Measurements from ENCODE around the gene TEAD3. TPM values are rescaled to one million over a fixed set of nuclear protein-coding genes. Genes with fewer than 3 reads are reported as not detected.

TEAD3 gene
- total RNA-seq, 1 donor from 2014 or later, result 57.1 TPM

GRCh38 chr6:35429463-35429862 is 67.4 kb downstream of the TEAD3 start:
- DNase-seq (ENCODE audit: low spot score), result no peak
- Mint-ChIP-seq H3K4me1 (ENCODE audit: low read depth) (peaks cover 52% of the 10 kb centered on the region), H3K9me3 (ENCODE audit: low read depth) (peaks cover 7% of the 10 kb centered on the region), H3K27ac (ENCODE audit: unreplicated experiment) (peak overlapping the region; percentile 68), H3K4me3 (ENCODE audit: unreplicated experiment) (no peak overlapping the region), H3K36me3 (ENCODE audit: low read depth) (peaks cover 4% of the 10 kb centered on the region), H3K27me3 (ENCODE audit: low read depth) (no peaks in the 10 kb centered on the region)
- no peak for TF ChIP-seq CTCF (IDR thresholded peaks at IDR 0.05)

DNA sequence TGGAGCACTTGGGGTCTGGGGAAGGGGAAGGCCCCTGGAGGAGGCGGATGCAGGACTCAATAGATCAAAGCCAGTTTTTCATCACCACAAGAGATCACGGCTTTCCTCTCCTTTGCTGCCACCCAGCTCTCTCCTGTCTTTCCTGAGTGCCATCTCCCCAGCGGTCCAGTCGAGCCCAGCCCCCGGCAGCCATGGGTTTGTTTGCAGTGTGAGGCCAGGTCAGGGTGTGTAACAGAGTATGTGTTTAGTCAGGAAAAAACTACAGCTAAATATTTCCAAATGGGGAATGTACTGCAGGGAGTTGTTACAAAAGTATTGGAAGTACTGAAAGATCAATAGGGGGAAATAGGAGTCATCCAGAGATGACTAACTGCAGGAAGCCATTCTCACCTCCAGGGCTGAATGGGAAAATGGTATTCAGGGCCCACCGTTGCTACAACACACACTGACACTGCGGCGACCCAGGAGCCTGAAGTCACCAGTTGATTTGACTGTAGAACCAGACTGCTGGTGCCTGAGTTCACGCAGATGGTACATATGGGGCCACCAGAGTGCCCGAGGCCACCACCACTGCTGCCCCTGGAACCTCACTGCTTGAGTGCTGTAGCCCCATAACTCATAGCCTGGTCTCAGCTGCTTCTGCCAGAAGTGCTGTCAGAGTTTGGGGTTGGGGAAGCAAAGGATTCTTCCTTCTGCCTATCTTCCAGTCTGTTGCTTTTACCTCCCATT is 68.3 kb downstream of the TEAD3 start:
- H3K4me1 Mint-ChIP-seq (ENCODE audit: low read depth), result peaks cover 52% of the 10 kb centered on the region
- peaks cover 7% of the 10 kb centered on the region for H3K9me3 Mint-ChIP-seq (ENCODE audit: low read depth)
- peak; percentile 20 for TF ChIP-seq CTCF (IDR thresholded peaks at IDR 0.05)
- peak overlapping the region; percentile 95 for H3K27ac Mint-ChIP-seq (ENCODE audit: unreplicated experiment)
- no peaks in the 10 kb centered on the region for H3K27me3 Mint-ChIP-seq (ENCODE audit: low read depth)
- no peak for DNase-seq (ENCODE audit: low spot score)
- H3K4me3 Mint-ChIP-seq (ENCODE audit: unreplicated experiment), result peak overlapping the region; percentile 58
- H3K36me3 Mint-ChIP-seq (ENCODE audit: low read depth), result peaks cover 4% of the 10 kb centered on the region

- Mint-ChIP-seq H3K4me3 (ENCODE audit: unreplicated experiment) (peak overlapping the region; percentile 58), H3K4me1 (ENCODE audit: low read depth) (peaks cover 52% of the 10 kb centered on the region)
Observed at GRCh38 chr6:35427851-35428321, 69.0 kb downstream of the TEAD3 start.

GRCh38 chr6:35427435-35427834 is 69.4 kb downstream of the TEAD3 start:
- peak overlapping the region; percentile 95 for H3K27ac Mint-ChIP-seq (ENCODE audit: unreplicated experiment)
- peaks cover 52% of the 10 kb centered on the region for H3K4me1 Mint-ChIP-seq (ENCODE audit: low read depth)
- H3K36me3 Mint-ChIP-seq (ENCODE audit: low read depth), result peaks cover 6% of the 10 kb centered on the region
- no peak overlapping the region for H3K4me3 Mint-ChIP-seq (ENCODE audit: unreplicated experiment)
- peaks cover 7% of the 10 kb centered on the region for H3K9me3 Mint-ChIP-seq (ENCODE audit: low read depth)
- no peak for DNase-seq (ENCODE audit: low spot score)
- no peak for TF ChIP-seq CTCF (IDR thresholded peaks at IDR 0.05)
- no peaks in the 10 kb centered on the region for H3K27me3 Mint-ChIP-seq (ENCODE audit: low read depth)

More at GRCh38 chr6:35427851-35428321, 69.0 kb downstream of the TEAD3 start:
- TF ChIP-seq CTCF (IDR thresholded peaks at IDR 0.05), result peak; percentile 21
- DNase-seq (ENCODE audit: low spot score), result no peak
- Mint-ChIP-seq H3K9me3 (ENCODE audit: low read depth) (peaks cover 7% of the 10 kb centered on the region), H3K27ac (ENCODE audit: unreplicated experiment) (peak overlapping the region; percentile 95), H3K27me3 (ENCODE audit: low read depth) (no peaks in the 10 kb centered on the region), H3K36me3 (ENCODE audit: low read depth) (peaks cover 4% of the 10 kb centered on the region)

GRCh38 chr6:35426074-35426473 is 70.8 kb downstream of the TEAD3 start:
- Mint-ChIP-seq H3K4me1 (ENCODE audit: low read depth) (peaks cover 52% of the 10 kb centered on the region), H3K9me3 (ENCODE audit: low read depth) (peaks cover 7% of the 10 kb centered on the region), H3K27ac (ENCODE audit: unreplicated experiment) (peak overlapping the region; percentile 71), H3K36me3 (ENCODE audit: low read depth) (peaks cover 8% of the 10 kb centered on the region), H3K27me3 (ENCODE audit: low read depth) (no peaks in the 10 kb centered on the region), H3K4me3 (ENCODE audit: unreplicated experiment) (no peak overlapping the region)
- no peak for DNase-seq (ENCODE audit: low spot score)
- TF ChIP-seq CTCF (IDR thresholded peaks at IDR 0.05), result no peak

All from chondrocyte (in vitro differentiated cells).